WTC11 (cell line): ENCODE results near the gene NIF3L1. TPM values are rescaled to one million over a fixed set of nuclear protein-coding genes. Genes with fewer than 3 reads are reported as not detected.

Experiments used
- ESRRA ChIP-seq: sonication (generic); formaldehyde crosslinking; IDR thresholded peaks from 2 replicates; pipeline ENCODE4 v1.8.1; 2022; ENCODE audit warnings: mild to moderate bottlenecking, missing genetic modification reagents, borderline replicate concordance
- IRF2 ChIP-seq: sonication (generic); formaldehyde crosslinking; IDR thresholded peaks from 2 replicates; pipeline ENCODE4 v1.8.0; 2022; ENCODE audit warnings: low read depth, missing genetic modification reagents, borderline replicate concordance
- KAT7 ChIP-seq: sonication (generic); formaldehyde crosslinking; IDR thresholded peaks from 2 replicates; pipeline ENCODE4 v1.8.1; 2023; ENCODE audit warnings: missing genetic modification reagents, mild to moderate bottlenecking, borderline replicate concordance
- MYBL2 ChIP-seq: sonication (generic); formaldehyde crosslinking; IDR thresholded peaks from 2 replicates; pipeline ENCODE4 v1.8.1; 2023; ENCODE audit warnings: mild to moderate bottlenecking, moderate library complexity, missing genetic modification reagents
- RORB ChIP-seq: fragments of 250-450 bp; sonication (Bioruptor Pico); IDR thresholded peaks from 2 replicates; pipeline ENCODE4 v1.9.0; 2021; ENCODE audit warnings: mild to moderate bottlenecking
- SMAD3 ChIP-seq: sonication (generic); formaldehyde crosslinking; IDR thresholded peaks from 2 replicates; pipeline ENCODE4 v1.8.0; 2022; ENCODE audit warnings: missing genetic modification reagents, mild to moderate bottlenecking, borderline replicate concordance
- TEAD1 ChIP-seq: sonication (generic); formaldehyde crosslinking; IDR thresholded peaks from 2 replicates; pipeline ENCODE4 v1.8.0; 2022; ENCODE audit warnings: mild to moderate bottlenecking, missing genetic modification reagents
- USF2 ChIP-seq: sonication (generic); formaldehyde crosslinking; IDR thresholded peaks from 2 replicates; pipeline ENCODE4 v1.8.1; 2023; ENCODE audit warnings: mild to moderate bottlenecking, missing genetic modification reagents, moderate library complexity
- ZMAT4 ChIP-seq: fragments of 250-450 bp; sonication (Bioruptor Pico); IDR thresholded peaks from 2 replicates; pipeline ENCODE4 v1.9.0; 2021; ENCODE audit warnings: mild to moderate bottlenecking
- ZNF219 ChIP-seq: sonication (generic); formaldehyde crosslinking; IDR thresholded peaks from 2 replicates; pipeline ENCODE4 v1.8.0; 2023; ENCODE audit warnings: missing genetic modification reagents, mild to moderate bottlenecking, borderline replicate concordance
- ZNF396 ChIP-seq: fragments of 250-450 bp; sonication (Bioruptor Pico); IDR thresholded peaks from 2 replicates; pipeline ENCODE4 v1.8.0; 2021; ENCODE audit warnings: mild to moderate bottlenecking, moderate library complexity, borderline replicate concordance
- ZSCAN18 ChIP-seq: fragments of 250-450 bp; sonication (Bioruptor Pico); IDR thresholded peaks from 2 replicates; pipeline ENCODE4 v2.1.2; 2022; ENCODE audit warnings: mild to moderate bottlenecking, moderate library complexity
- total RNA-seq: library from RNA; stranded (reverse); gene quantifications from 3 replicates; pipeline ENCODE4 v1.2.3, GENCODE V29; 2021
- TF ChIP-seq, protein P1 (sequence below): sonication (generic); formaldehyde crosslinking; IDR thresholded peaks from 2 replicates; pipeline ENCODE4 v1.8.0; 2023; ENCODE audit warnings: missing genetic modification reagents, mild to moderate bottlenecking, borderline replicate concordance
- TF ChIP-seq, protein P2 (sequence below): sonication (generic); formaldehyde crosslinking; IDR thresholded peaks from 2 replicates; pipeline ENCODE4 v1.8.1; 2023; ENCODE audit warnings: mild to moderate bottlenecking, missing genetic modification reagents, moderate library complexity
- TF ChIP-seq, protein P3 (sequence below): fragments of 250-450 bp; sonication (Bioruptor Pico); IDR thresholded peaks from 2 replicates; pipeline ENCODE4 v1.9.0; 2021; ENCODE audit warnings: mild to moderate bottlenecking, borderline replicate concordance
- TF ChIP-seq, protein P4 (sequence below): sonication (generic); formaldehyde crosslinking; IDR thresholded peaks from 2 replicates; pipeline ENCODE4 v1.8.1; 2023; ENCODE audit warnings: mild to moderate bottlenecking, missing genetic modification reagents
- TF ChIP-seq, protein P5 (sequence below): sonication (generic); formaldehyde crosslinking; IDR thresholded peaks from 2 replicates; pipeline ENCODE4 v1.8.1; 2023; ENCODE audit warnings: mild to moderate bottlenecking, missing genetic modification reagents, borderline replicate concordance
- TF ChIP-seq, protein P6 (sequence below): fragments of 250-450 bp; sonication (Bioruptor Pico); IDR thresholded peaks from 2 replicates; pipeline ENCODE4 v1.9.0; 2021; ENCODE audit warnings: moderate library complexity, mild to moderate bottlenecking, inconsistent platforms, borderline replicate concordance

Gene NIF3L1
- total RNA-seq, 1 experiment from 2014 or later, result 49.1 TPM

GRCh38 chr2:200864176-200865034 lies 24.8 kb upstream of the NIF3L1 start, which contains the start of gene CLK1 (continued):
- peak; percentile 53 for TF ChIP-seq USF2
- TF ChIP-seq, protein P1, sequence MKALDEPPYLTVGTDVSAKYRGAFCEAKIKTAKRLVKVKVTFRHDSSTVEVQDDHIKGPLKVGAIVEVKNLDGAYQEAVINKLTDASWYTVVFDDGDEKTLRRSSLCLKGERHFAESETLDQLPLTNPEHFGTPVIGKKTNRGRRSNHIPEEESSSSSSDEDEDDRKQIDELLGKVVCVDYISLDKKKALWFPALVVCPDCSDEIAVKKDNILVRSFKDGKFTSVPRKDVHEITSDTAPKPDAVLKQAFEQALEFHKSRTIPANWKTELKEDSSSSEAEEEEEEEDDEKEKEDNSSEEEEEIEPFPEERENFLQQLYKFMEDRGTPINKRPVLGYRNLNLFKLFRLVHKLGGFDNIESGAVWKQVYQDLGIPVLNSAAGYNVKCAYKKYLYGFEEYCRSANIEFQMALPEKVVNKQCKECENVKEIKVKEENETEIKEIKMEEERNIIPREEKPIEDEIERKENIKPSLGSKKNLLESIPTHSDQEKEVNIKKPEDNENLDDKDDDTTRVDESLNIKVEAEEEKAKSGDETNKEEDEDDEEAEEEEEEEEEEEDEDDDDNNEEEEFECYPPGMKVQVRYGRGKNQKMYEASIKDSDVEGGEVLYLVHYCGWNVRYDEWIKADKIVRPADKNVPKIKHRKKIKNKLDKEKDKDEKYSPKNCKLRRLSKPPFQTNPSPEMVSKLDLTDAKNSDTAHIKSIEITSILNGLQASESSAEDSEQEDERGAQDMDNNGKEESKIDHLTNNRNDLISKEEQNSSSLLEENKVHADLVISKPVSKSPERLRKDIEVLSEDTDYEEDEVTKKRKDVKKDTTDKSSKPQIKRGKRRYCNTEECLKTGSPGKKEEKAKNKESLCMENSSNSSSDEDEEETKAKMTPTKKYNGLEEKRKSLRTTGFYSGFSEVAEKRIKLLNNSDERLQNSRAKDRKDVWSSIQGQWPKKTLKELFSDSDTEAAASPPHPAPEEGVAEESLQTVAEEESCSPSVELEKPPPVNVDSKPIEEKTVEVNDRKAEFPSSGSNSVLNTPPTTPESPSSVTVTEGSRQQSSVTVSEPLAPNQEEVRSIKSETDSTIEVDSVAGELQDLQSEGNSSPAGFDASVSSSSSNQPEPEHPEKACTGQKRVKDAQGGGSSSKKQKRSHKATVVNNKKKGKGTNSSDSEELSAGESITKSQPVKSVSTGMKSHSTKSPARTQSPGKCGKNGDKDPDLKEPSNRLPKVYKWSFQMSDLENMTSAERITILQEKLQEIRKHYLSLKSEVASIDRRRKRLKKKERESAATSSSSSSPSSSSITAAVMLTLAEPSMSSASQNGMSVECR (CRISPR knock-in tag), result peak; percentile 97
- peak; percentile 73 for TF ChIP-seq TEAD1 (CRISPR knock-in tag)
- peak; percentile 84; the same call in 1 of the 2 replicates for TF ChIP-seq ZNF219 (CRISPR knock-in tag)
- no peak for TF ChIP-seq IRF2
- TF ChIP-seq KAT7 (CRISPR knock-in tag), result peak; percentile 87
- no peak for TF ChIP-seq ZMAT4 (CRISPR knock-in tag)
- TF ChIP-seq, protein P2, sequence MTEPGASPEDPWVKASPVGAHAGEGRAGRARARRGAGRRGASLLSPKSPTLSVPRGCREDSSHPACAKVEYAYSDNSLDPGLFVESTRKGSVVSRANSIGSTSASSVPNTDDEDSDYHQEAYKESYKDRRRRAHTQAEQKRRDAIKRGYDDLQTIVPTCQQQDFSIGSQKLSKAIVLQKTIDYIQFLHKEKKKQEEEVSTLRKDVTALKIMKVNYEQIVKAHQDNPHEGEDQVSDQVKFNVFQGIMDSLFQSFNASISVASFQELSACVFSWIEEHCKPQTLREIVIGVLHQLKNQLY, result no peak
- TF ChIP-seq MYBL2, result peak; percentile 79
- TF ChIP-seq, protein P3, sequence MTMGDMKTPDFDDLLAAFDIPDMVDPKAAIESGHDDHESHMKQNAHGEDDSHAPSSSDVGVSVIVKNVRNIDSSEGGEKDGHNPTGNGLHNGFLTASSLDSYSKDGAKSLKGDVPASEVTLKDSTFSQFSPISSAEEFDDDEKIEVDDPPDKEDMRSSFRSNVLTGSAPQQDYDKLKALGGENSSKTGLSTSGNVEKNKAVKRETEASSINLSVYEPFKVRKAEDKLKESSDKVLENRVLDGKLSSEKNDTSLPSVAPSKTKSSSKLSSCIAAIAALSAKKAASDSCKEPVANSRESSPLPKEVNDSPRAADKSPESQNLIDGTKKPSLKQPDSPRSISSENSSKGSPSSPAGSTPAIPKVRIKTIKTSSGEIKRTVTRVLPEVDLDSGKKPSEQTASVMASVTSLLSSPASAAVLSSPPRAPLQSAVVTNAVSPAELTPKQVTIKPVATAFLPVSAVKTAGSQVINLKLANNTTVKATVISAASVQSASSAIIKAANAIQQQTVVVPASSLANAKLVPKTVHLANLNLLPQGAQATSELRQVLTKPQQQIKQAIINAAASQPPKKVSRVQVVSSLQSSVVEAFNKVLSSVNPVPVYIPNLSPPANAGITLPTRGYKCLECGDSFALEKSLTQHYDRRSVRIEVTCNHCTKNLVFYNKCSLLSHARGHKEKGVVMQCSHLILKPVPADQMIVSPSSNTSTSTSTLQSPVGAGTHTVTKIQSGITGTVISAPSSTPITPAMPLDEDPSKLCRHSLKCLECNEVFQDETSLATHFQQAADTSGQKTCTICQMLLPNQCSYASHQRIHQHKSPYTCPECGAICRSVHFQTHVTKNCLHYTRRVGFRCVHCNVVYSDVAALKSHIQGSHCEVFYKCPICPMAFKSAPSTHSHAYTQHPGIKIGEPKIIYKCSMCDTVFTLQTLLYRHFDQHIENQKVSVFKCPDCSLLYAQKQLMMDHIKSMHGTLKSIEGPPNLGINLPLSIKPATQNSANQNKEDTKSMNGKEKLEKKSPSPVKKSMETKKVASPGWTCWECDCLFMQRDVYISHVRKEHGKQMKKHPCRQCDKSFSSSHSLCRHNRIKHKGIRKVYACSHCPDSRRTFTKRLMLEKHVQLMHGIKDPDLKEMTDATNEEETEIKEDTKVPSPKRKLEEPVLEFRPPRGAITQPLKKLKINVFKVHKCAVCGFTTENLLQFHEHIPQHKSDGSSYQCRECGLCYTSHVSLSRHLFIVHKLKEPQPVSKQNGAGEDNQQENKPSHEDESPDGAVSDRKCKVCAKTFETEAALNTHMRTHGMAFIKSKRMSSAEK (CRISPR knock-in tag), result no peak
- TF ChIP-seq ZSCAN18, result 0 out of 2 replicates have a peak, but pooled peaks have one; percentile 22
- no peak for TF ChIP-seq RORB (CRISPR knock-in tag)
- TF ChIP-seq, protein P4, sequence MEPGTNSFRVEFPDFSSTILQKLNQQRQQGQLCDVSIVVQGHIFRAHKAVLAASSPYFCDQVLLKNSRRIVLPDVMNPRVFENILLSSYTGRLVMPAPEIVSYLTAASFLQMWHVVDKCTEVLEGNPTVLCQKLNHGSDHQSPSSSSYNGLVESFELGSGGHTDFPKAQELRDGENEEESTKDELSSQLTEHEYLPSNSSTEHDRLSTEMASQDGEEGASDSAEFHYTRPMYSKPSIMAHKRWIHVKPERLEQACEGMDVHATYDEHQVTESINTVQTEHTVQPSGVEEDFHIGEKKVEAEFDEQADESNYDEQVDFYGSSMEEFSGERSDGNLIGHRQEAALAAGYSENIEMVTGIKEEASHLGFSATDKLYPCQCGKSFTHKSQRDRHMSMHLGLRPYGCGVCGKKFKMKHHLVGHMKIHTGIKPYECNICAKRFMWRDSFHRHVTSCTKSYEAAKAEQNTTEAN, result peak; percentile 77; the same call in 1 of the 2 replicates
- no peak for TF ChIP-seq ZNF396 (CRISPR knock-in tag)
- peak; percentile 16; the same call in 1 of the 2 replicates for TF ChIP-seq SMAD3 (CRISPR knock-in tag)
- TF ChIP-seq, protein P5, sequence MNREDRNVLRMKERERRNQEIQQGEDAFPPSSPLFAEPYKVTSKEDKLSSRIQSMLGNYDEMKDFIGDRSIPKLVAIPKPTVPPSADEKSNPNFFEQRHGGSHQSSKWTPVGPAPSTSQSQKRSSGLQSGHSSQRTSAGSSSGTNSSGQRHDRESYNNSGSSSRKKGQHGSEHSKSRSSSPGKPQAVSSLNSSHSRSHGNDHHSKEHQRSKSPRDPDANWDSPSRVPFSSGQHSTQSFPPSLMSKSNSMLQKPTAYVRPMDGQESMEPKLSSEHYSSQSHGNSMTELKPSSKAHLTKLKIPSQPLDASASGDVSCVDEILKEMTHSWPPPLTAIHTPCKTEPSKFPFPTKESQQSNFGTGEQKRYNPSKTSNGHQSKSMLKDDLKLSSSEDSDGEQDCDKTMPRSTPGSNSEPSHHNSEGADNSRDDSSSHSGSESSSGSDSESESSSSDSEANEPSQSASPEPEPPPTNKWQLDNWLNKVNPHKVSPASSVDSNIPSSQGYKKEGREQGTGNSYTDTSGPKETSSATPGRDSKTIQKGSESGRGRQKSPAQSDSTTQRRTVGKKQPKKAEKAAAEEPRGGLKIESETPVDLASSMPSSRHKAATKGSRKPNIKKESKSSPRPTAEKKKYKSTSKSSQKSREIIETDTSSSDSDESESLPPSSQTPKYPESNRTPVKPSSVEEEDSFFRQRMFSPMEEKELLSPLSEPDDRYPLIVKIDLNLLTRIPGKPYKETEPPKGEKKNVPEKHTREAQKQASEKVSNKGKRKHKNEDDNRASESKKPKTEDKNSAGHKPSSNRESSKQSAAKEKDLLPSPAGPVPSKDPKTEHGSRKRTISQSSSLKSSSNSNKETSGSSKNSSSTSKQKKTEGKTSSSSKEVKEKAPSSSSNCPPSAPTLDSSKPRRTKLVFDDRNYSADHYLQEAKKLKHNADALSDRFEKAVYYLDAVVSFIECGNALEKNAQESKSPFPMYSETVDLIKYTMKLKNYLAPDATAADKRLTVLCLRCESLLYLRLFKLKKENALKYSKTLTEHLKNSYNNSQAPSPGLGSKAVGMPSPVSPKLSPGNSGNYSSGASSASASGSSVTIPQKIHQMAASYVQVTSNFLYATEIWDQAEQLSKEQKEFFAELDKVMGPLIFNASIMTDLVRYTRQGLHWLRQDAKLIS (CRISPR knock-in tag), result peak; percentile 74; the same call in 1 of the 2 replicates
- no peak; the same call in 1 of the 2 replicates for TF ChIP-seq ESRRA
- TF ChIP-seq, protein P6, sequence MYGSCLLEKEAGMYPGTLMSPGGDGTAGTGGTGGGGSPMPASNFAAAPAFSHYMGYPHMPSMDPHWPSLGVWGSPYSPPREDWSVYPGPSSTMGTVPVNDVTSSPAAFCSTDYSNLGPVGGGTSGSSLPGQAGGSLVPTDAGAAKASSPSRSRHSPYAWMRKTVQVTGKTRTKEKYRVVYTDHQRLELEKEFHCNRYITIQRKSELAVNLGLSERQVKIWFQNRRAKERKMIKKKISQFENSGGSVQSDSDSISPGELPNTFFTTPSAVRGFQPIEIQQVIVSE (CRISPR knock-in tag), result no peak
